ENCODE measurements around the gene MBP.

- TF ChIP-seq SNAI2 (CRISPR knock-in tag; IDR thresholded peaks at IDR 0.05) (no peak), ZNF70 (CRISPR knock-in tag; IDR thresholded peaks at IDR 0.05) (no peak), ZC3H10 (CRISPR knock-in tag; IDR thresholded peaks at IDR 0.05) (no peak), CSRNP3 (CRISPR knock-in tag; IDR thresholded peaks at IDR 0.05) (no peak), ZNF565 (CRISPR knock-in tag; conservative IDR thresholded peaks at IDR 0.05; ENCODE audit: low read depth) (no peak)
- TF ChIP-seq, protein P1, sequence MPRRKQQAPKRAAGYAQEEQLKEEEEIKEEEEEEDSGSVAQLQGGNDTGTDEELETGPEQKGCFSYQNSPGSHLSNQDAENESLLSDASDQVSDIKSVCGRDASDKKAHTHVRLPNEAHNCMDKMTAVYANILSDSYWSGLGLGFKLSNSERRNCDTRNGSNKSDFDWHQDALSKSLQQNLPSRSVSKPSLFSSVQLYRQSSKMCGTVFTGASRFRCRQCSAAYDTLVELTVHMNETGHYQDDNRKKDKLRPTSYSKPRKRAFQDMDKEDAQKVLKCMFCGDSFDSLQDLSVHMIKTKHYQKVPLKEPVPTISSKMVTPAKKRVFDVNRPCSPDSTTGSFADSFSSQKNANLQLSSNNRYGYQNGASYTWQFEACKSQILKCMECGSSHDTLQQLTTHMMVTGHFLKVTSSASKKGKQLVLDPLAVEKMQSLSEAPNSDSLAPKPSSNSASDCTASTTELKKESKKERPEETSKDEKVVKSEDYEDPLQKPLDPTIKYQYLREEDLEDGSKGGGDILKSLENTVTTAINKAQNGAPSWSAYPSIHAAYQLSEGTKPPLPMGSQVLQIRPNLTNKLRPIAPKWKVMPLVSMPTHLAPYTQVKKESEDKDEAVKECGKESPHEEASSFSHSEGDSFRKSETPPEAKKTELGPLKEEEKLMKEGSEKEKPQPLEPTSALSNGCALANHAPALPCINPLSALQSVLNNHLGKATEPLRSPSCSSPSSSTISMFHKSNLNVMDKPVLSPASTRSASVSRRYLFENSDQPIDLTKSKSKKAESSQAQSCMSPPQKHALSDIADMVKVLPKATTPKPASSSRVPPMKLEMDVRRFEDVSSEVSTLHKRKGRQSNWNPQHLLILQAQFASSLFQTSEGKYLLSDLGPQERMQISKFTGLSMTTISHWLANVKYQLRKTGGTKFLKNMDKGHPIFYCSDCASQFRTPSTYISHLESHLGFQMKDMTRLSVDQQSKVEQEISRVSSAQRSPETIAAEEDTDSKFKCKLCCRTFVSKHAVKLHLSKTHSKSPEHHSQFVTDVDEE (CRISPR knock-in tag; IDR thresholded peaks at IDR 0.05) = no peak
Observed at GRCh38 chr18:77093586-77093985, 39.0 kb downstream of the MBP start.

Measured in SK-N-SH treated with all-trans-retinoic acid at 6 μM for 48 hours (cell line).